Right renal pelvis (tissue), 4 donors: ENCODE data around the gene SRPK2. TPM values are rescaled to one million over a fixed set of nuclear protein-coding genes. Genes with fewer than 3 reads are reported as not detected.

Experiments
- DNase-seq, 4 donors: peaks; one replicate each; pipeline ENCODE4 v3.0.0-alpha.2; 2013; ENCODE audit warnings: low read depth in 4 of 4, low spot score in 3 of 4, missing footprints in 1 of 4
- polyA plus RNA-seq, 4 donors: library from polyadenylated mRNA; unstranded; fragments of 120-200 nt; gene quantifications; one replicate each; pipeline ENCODE4 v1.2.1, GENCODE V29; 2013; ENCODE audit not compliant: insufficient read length in 4 of 4

Gene SRPK2
- polyA plus RNA-seq, 4 donors = 44.4 to 63.9 (median 59.5) TPM

- DNase-seq = no peak
Measured at GRCh38 chr7:105107458-105107857, 281.3 kb downstream of the SRPK2 start.

GRCh38 chr7:105106473-105106872 lies 282.2 kb downstream of the SRPK2 start:
- DNase-seq = no peak

GRCh38 chr7:105105579-105105978 lies 283.1 kb downstream of the SRPK2 start:
- DNase-seq = no peak

- DNase-seq = no peak
Measured at GRCh38 chr7:105102557-105103352, 286.0 kb downstream of the SRPK2 start.

- DNase-seq = no peak
Measured at GRCh38 chr7:105101864-105102263, 286.9 kb downstream of the SRPK2 start.

GRCh38 chr7:105098863-105099515 lies 289.7 kb downstream of the SRPK2 start:
- no peak for DNase-seq

GRCh38 chr7:105097619-105098018 lies 291.1 kb downstream of the SRPK2 start:
- no peak for DNase-seq

GRCh38 chr7:105096306-105096705 lies 292.4 kb downstream of the SRPK2 start:
- DNase-seq = no peak

GRCh38 chr7:105094966-105095365 lies 293.8 kb downstream of the SRPK2 start:
- DNase-seq = no peak

GRCh38 chr7:105088456-105088855 lies 300.3 kb downstream of the SRPK2 start:
- no peak for DNase-seq

GRCh38 chr7:105087981-105088380 lies 300.7 kb downstream of the SRPK2 start:
- no peak for DNase-seq

- DNase-seq = no peak
Measured at GRCh38 chr7:105086850-105087249, 301.9 kb downstream of the SRPK2 start.

- no peak for DNase-seq
Measured at GRCh38 chr7:105084581-105084980, 304.1 kb downstream of the SRPK2 start.

- DNase-seq = no peak
Measured at GRCh38 chr7:105079348-105079747, 309.4 kb downstream of the SRPK2 start.

GRCh38 chr7:105073143-105073542 lies 315.6 kb downstream of the SRPK2 start:
- no peak for DNase-seq

- DNase-seq = no peak
Measured at GRCh38 chr7:105068886-105069285, 319.8 kb downstream of the SRPK2 start.

- no peak for DNase-seq
Measured at GRCh38 chr7:105067691-105068090, 321.0 kb downstream of the SRPK2 start.

Other genes starting within 250 kb of the SRPK2 start
- gene PUS7, start 133.3 kb upstream of the SRPK2 start, polyA plus RNA-seq = 10 to 100 TPM; 17.5 to 22.8 (median 21.6) TPM
- gene RINT1, start 143.3 kb upstream of the SRPK2 start, polyA plus RNA-seq = 10 to 100 TPM; 20.2 to 25.1 (median 24.7) TPM
- 1 to 10 TPM; 1.5 to 2.6 (median 2.3) TPM for gene EFCAB10, start 192.6 kb upstream of the SRPK2 start, polyA plus RNA-seq